ENCODE results near the gene CCNE1.

The CCNE1 gene

GRCh38 chr19:29811125-29812079 lies at the start of gene CCNE1:
Gene CCNE1 (plus strand): TSS chr19:29811991. CDS start chr19:29812556, 565 bp downstream.
- DNase-seq: peak; percentile 81 to 98 (median 89)
- intact Hi-C loops (cut with DNase I): loop anchor here (1.0 kb wide), 1 partner anchor 33 kb away; no protein-coding TSS in a partner anchor

- intact Hi-C loops (cut with DNase I): loop anchor here (2.0 to 10.0 kb wide), 3 partner anchors 26 to 112 kb away; no protein-coding TSS in a partner anchor
- DNase-seq: no peak
Measured at GRCh38 chr19:29763196-29763595, 48.6 kb upstream of the CCNE1 start.

- intact Hi-C loops (cut with DNase I): loop anchor here (10.0 kb wide), 2 partner anchors 60 to 110 kb away; no protein-coding TSS in a partner anchor
- DNase-seq: peak in 1 of 10 donors; percentile 33
Measured at GRCh38 chr19:29764361-29764760, 47.4 kb upstream of the CCNE1 start.

GRCh38 chr19:29766100-29766499 lies 45.7 kb upstream of the CCNE1 start:
- intact Hi-C loops (cut with DNase I): loop anchor here (10.0 kb wide), 2 partner anchors 59 to 109 kb away; no protein-coding TSS in a partner anchor
- DNase-seq: peak in 1 of 10 donors; percentile 63

- peak in 1 of 10 donors; percentile 26 for DNase-seq
- intact Hi-C loops (cut with DNase I): loop anchor here (10.0 kb wide), 2 partner anchors 58 to 108 kb away; no protein-coding TSS in a partner anchor
Measured at GRCh38 chr19:29767039-29767735, 44.6 kb upstream of the CCNE1 start.

- DNase-seq: peak in 1 of 10 donors; percentile 54
- intact Hi-C loops (cut with DNase I): loop anchor here (10.0 kb wide), 2 partner anchors 57 to 107 kb away; no protein-coding TSS in a partner anchor
Measured at GRCh38 chr19:29768166-29768565, 43.6 kb upstream of the CCNE1 start.

- peak in 1 of 10 donors; percentile 33 for DNase-seq
- intact Hi-C loops (cut with DNase I): loop anchor here (10.0 kb wide), 2 partner anchors 55 to 105 kb away; no protein-coding TSS in a partner anchor
Measured at GRCh38 chr19:29769997-29770396, 41.8 kb upstream of the CCNE1 start.

- intact Hi-C loops (cut with DNase I): no loop called here
Measured at GRCh38 chr19:29770648-29771047, 41.1 kb upstream of the CCNE1 start.

GRCh38 chr19:29771708-29772414 lies 39.9 kb upstream of the CCNE1 start:
- intact Hi-C loops (cut with DNase I): no loop called here
- DNase-seq: peak in 9 of 10 donors; percentile 37 to 93 (median 60)

More at GRCh38 chr19:29770648-29771047, 41.1 kb upstream of the CCNE1 start:
- DNase-seq: no peak

- intact Hi-C loops (cut with DNase I): no loop called here
- peak in 1 of 10 donors; percentile 64 for DNase-seq
Measured at GRCh38 chr19:29772696-29773095, 39.1 kb upstream of the CCNE1 start.

GRCh38 chr19:29773141-29773540 lies 38.6 kb upstream of the CCNE1 start:
- intact Hi-C loops (cut with DNase I): no loop called here
- DNase-seq: peak in 1 of 10 donors; percentile 77

- DNase-seq: peak in 1 of 10 donors; percentile 65
- intact Hi-C loops (cut with DNase I): no loop called here
Measured at GRCh38 chr19:29774126-29774525, 37.7 kb upstream of the CCNE1 start.

- intact Hi-C loops (cut with DNase I): no loop called here
- DNase-seq: no peak
Measured at GRCh38 chr19:29777781-29778309, 33.9 kb upstream of the CCNE1 start.

GRCh38 chr19:29779921-29780320 lies 31.9 kb upstream of the CCNE1 start:
- intact Hi-C loops (cut with DNase I): no loop called here
- peak in 1 of 10 donors; percentile 47 for DNase-seq

- intact Hi-C loops (cut with DNase I): no loop called here
- peak in 8 of 10 donors; percentile 13 to 87 (median 38) for DNase-seq
Measured at GRCh38 chr19:29781386-29782259, 30.2 kb upstream of the CCNE1 start.

- intact Hi-C loops (cut with DNase I): no loop called here
- DNase-seq: peak in 1 of 10 donors; percentile 75
Measured at GRCh38 chr19:29782260-29782580, 29.6 kb upstream of the CCNE1 start.

GRCh38 chr19:29783627-29784190 lies 28.1 kb upstream of the CCNE1 start:
- intact Hi-C loops (cut with DNase I): no loop called here
- DNase-seq: peak in 1 of 10 donors; percentile 43

- intact Hi-C loops (cut with DNase I): no loop called here
Measured at GRCh38 chr19:29784598-29785223, 27.1 kb upstream of the CCNE1 start.

More at GRCh38 chr19:29784598-29785223, 27.1 kb upstream of the CCNE1 start:
- no peak for DNase-seq
